Kasumi-1 (cell line): Measurements from ENCODE around the gene ZYX.

Experiments used
- DNase-seq, 2 experiments: peaks; one replicate each; lab custom pipeline; 2025; lab: John Stamatoyannopoulos, UW

ZYX gene

GRCh38 chr7:143380646-143381426 lies at the start of gene ZYX:
Gene ZYX, plus strand, starts transcription at chr7:143381345. Its CDS starts 227 bp downstream, at chr7:143381572.
- peak; percentile 94 to 97 for DNase-seq

- no peak for DNase-seq
Measured at GRCh38 chr7:143334244-143334643, 46.9 kb upstream of the ZYX start.

- DNase-seq = no peak
Measured at GRCh38 chr7:143337216-143337615, 43.9 kb upstream of the ZYX start.

- no peak for DNase-seq
Measured at GRCh38 chr7:143341842-143342241, 39.3 kb upstream of the ZYX start.

GRCh38 chr7:143343596-143343995 lies 37.5 kb upstream of the ZYX start:
- no peak for DNase-seq

- no peak for DNase-seq
Measured at GRCh38 chr7:143345428-143345900, 35.7 kb upstream of the ZYX start.

GRCh38 chr7:143346018-143346417 lies 35.1 kb upstream of the ZYX start:
- DNase-seq = no peak

- DNase-seq = no peak
Measured at GRCh38 chr7:143347950-143348349, 33.2 kb upstream of the ZYX start.

GRCh38 chr7:143351060-143351459 lies 30.1 kb upstream of the ZYX start:
- no peak for DNase-seq

- DNase-seq = no peak
Measured at GRCh38 chr7:143351574-143351973, 29.6 kb upstream of the ZYX start.

GRCh38 chr7:143352531-143353002 lies 28.6 kb upstream of the ZYX start:
- DNase-seq = no peak

GRCh38 chr7:143354376-143354775 lies 26.8 kb upstream of the ZYX start:
- DNase-seq = no peak

GRCh38 chr7:143354965-143355364 lies 26.2 kb upstream of the ZYX start:
- DNase-seq = no peak

GRCh38 chr7:143355450-143356385 lies 25.4 kb upstream of the ZYX start:
- DNase-seq = no peak

GRCh38 chr7:143356414-143357050 lies 24.6 kb upstream of the ZYX start:
- no peak for DNase-seq

GRCh38 chr7:143358626-143359025 lies 22.5 kb upstream of the ZYX start:
- DNase-seq = no peak

GRCh38 chr7:143359771-143360353 lies 21.3 kb upstream of the ZYX start:
- peak in 1 of 2 experiments; percentile 10 for DNase-seq

GRCh38 chr7:143360788-143361551 lies 20.2 kb upstream of the ZYX start:
- DNase-seq = no peak

- DNase-seq = no peak
Measured at GRCh38 chr7:143361552-143362130, 19.5 kb upstream of the ZYX start.

- DNase-seq = no peak
Measured at GRCh38 chr7:143362131-143363015, 18.8 kb upstream of the ZYX start, which contains the start of gene FAM131B. Gene FAM131B, minus strand, starts transcription at chr7:143362713. Its CDS starts 110 bp downstream, at chr7:143362603.
